ENCODE data around the gene DEXI. TPM values are rescaled to one million over a fixed set of nuclear protein-coding genes. Genes with fewer than 3 reads are reported as not detected.
"Not testable (repeated sequence)": the region's sequence is repeated elsewhere in the genome, so short reads cannot be mapped to it uniquely, and the experiment has no call there.

Gene DEXI
- total RNA-seq, 1 donor from 2014 or later, result 67.5 TPM

DNA sequence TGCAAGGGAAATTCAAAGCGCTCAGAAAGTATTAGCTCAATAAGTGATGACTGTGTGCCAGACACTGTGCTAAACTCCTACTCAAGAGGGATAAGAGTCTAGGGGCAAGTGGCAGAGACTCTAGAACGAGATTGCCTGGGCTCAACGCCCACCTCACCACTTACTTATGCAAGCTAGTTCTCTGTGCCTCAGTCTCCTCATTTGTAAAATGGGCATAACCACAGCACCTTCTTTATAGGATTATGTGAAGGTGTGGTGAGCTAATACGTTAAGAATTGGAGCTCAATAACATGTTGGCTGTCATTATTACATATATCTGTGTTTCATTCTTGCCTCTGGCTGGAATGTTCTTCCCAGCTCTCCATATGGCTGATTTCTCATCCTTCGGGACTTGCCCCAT is 15.4 kb downstream of the DEXI start:
- TF ChIP-seq, protein P1, sequence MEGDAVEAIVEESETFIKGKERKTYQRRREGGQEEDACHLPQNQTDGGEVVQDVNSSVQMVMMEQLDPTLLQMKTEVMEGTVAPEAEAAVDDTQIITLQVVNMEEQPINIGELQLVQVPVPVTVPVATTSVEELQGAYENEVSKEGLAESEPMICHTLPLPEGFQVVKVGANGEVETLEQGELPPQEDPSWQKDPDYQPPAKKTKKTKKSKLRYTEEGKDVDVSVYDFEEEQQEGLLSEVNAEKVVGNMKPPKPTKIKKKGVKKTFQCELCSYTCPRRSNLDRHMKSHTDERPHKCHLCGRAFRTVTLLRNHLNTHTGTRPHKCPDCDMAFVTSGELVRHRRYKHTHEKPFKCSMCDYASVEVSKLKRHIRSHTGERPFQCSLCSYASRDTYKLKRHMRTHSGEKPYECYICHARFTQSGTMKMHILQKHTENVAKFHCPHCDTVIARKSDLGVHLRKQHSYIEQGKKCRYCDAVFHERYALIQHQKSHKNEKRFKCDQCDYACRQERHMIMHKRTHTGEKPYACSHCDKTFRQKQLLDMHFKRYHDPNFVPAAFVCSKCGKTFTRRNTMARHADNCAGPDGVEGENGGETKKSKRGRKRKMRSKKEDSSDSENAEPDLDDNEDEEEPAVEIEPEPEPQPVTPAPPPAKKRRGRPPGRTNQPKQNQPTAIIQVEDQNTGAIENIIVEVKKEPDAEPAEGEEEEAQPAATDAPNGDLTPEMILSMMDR (IDR thresholded peaks at IDR 0.05), result no peak
- no peak for TF ChIP-seq POLR2AphosphoS5 (IDR thresholded peaks at IDR 0.05; ENCODE audit: insufficient read depth in 1 of 2, low read depth in 1 of 2)
- no peak for TF ChIP-seq POLR2A (IDR thresholded peaks at IDR 0.05)
- intact Hi-C loops (cut with DNase I), result no loop called here
- Histone ChIP-seq H3K4me3 (no peak overlapping the region), H3K9me3 (no peaks in the 10 kb centered on the region), H3K27me3 (no peaks in the 10 kb centered on the region), H3K4me1 (peaks cover 24% of the 10 kb centered on the region), H3K36me3 (peaks cover 0 to 35% of the 10 kb centered on the region in 2 donors), H3K27ac (no peak overlapping the region)
- DNase-seq (ENCODE audit: extremely low spot score in 2 of 2), result no peak

DNA sequence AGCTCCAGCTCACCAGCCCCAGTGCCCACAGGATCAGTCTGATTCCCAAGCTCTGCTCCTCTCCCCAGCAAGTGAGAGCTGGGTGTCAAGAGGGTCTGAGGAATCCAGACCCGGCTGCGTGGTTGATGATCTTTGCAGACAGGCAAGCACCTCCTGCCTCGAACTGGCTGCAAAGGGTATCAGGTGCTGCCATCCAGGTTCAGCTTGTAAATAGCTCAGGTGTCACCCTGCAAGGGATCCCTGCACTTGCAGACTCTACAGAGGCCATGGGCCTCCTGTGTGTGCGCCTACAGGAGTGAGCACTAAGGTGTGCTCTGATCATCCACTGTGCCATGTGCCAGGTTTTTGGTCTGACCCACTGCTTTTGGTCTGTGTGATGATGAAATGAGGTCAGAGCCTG is 16.2 kb downstream of the DEXI start:
- no peak for DNase-seq (ENCODE audit: extremely low spot score in 2 of 2)
- no peak overlapping the region for H3K27ac ChIP-seq
- intact Hi-C loops (cut with DNase I), result no loop called here
- peaks cover 27% of the 10 kb centered on the region for H3K4me1 ChIP-seq
- no peaks in the 10 kb centered on the region for H3K9me3 ChIP-seq
- no peak overlapping the region for H3K4me3 ChIP-seq
- H3K36me3 ChIP-seq, result peaks cover 0 to 35% of the 10 kb centered on the region in 2 donors
- H3K27me3 ChIP-seq, result no peaks in the 10 kb centered on the region
- TF ChIP-seq POLR2AphosphoS5 (IDR thresholded peaks at IDR 0.05; ENCODE audit: insufficient read depth in 1 of 2, low read depth in 1 of 2), result no peak
- TF ChIP-seq, protein P1 (IDR thresholded peaks at IDR 0.05), result no peak
- TF ChIP-seq POLR2A (IDR thresholded peaks at IDR 0.05), result no peak

DNA sequence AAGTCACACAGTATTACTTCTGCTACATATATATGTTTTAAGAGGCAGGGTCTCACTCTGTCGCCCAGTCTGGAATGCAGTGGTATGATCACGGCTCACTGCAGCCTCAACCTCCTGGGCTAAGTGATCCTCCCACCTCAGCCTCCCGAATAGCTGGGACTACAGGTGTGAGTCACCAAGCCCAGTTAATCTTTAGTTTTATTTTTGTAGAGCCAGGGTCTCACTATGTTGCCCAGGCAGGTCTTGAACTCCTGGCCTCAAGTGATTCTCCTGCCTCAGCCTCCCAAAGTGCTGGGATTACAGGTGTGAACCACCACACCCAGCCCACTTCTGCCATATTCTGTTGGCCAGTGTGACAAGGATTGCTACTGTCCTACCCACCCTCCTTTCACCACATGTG is 17.0 kb downstream of the DEXI start:
- DNase-seq (ENCODE audit: extremely low spot score in 2 of 2); H3K4me3 ChIP-seq; H3K27ac ChIP-seq; H3K27me3 ChIP-seq; intact Hi-C loops (cut with DNase I); H3K9me3 ChIP-seq: not testable (repeated sequence)
- Histone ChIP-seq H3K36me3 (peaks cover 0 to 35% of the 10 kb centered on the region in 2 donors), H3K4me1 (peaks cover 27% of the 10 kb centered on the region)

- H3K27me3 ChIP-seq, result no peaks in the 10 kb centered on the region
- peaks cover 0 to 30% of the 10 kb centered on the region in 2 donors for H3K36me3 ChIP-seq
- H3K4me1 ChIP-seq, result peaks cover 21% of the 10 kb centered on the region
- DNase-seq (ENCODE audit: extremely low spot score in 2 of 2), result no peak
- H3K4me3 ChIP-seq, result no peak overlapping the region
- H3K9me3 ChIP-seq, result no peaks in the 10 kb centered on the region
- TF ChIP-seq, protein P1 (IDR thresholded peaks at IDR 0.05), result no peak
- no peak for TF ChIP-seq POLR2A (IDR thresholded peaks at IDR 0.05)
- no peak for TF ChIP-seq POLR2AphosphoS5 (IDR thresholded peaks at IDR 0.05; ENCODE audit: insufficient read depth in 1 of 2, low read depth in 1 of 2)
- intact Hi-C loops (cut with DNase I), result no loop called here
- H3K27ac ChIP-seq, result no peak overlapping the region
These were observed 18.5 kb downstream of the DEXI start for GRCh38 chr16:10923650-10924214.

GRCh38 chr16:10923146-10923649 is 19.1 kb downstream of the DEXI start:
- TF ChIP-seq POLR2A (IDR thresholded peaks at IDR 0.05), result no peak
- TF ChIP-seq, protein P1 (IDR thresholded peaks at IDR 0.05), result no peak
- no peak for TF ChIP-seq POLR2AphosphoS5 (IDR thresholded peaks at IDR 0.05; ENCODE audit: insufficient read depth in 1 of 2, low read depth in 1 of 2)
- intact Hi-C loops (cut with DNase I), result no loop called here
- Histone ChIP-seq H3K27me3 (no peaks in the 10 kb centered on the region), H3K27ac (no peak overlapping the region), H3K9me3 (no peaks in the 10 kb centered on the region), H3K4me1 (peaks cover 26% of the 10 kb centered on the region), H3K36me3 (peaks cover 0 to 26% of the 10 kb centered on the region in 2 donors), H3K4me3 (no peak overlapping the region)
- DNase-seq (ENCODE audit: extremely low spot score in 2 of 2), result no peak
